ENCODE measurements around the gene CYP2B6. TPM values are rescaled to one million over a fixed set of nuclear protein-coding genes. Genes with fewer than 3 reads are reported as not detected.

The CYP2B6 gene
- total RNA-seq, result not detected in 2 replicates
- long read RNA-seq, result 0 reads

DNA sequence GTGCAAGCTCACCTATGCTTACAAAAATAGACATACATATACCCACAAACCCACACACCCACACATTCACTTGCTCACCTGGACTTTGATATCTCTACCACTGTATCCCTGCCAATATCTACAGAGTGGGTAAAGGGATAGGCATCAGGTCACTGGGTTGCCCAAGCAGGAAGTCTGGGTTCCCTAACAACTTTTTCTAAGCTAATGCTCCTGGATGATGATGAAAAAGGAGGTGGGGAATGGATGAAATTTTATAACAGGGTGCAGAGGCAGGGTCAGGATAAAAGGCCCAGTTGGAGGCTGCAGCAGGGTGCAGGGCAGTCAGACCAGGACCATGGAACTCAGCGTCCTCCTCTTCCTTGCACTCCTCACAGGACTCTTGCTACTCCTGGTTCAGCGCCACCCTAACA, at the start of gene CYP2B6:
Gene CYP2B6 (plus strand): TSS at position 311 of the 410 bp plus-strand sequence. CDS start 24 bp downstream, at position 335.
- Mint-ChIP-seq H3K4me1 (ENCODE audit: unreplicated experiment) (no peaks in the 10 kb centered on the region), H3K27me3 (ENCODE audit: unreplicated experiment) (peaks cover 11% of the 10 kb centered on the region), H3K4me3 (ENCODE audit: unreplicated experiment) (no peak within 1 kb of the TSS), H3K9me3 (ENCODE audit: unreplicated experiment) (peaks cover 4% of the 10 kb centered on the region), H3K27ac (ENCODE audit: unreplicated experiment) (no peak within 1 kb of the TSS), H3K36me3 (ENCODE audit: unreplicated experiment) (no peaks in the 10 kb centered on the region)
- TF ChIP-seq, protein P1, sequence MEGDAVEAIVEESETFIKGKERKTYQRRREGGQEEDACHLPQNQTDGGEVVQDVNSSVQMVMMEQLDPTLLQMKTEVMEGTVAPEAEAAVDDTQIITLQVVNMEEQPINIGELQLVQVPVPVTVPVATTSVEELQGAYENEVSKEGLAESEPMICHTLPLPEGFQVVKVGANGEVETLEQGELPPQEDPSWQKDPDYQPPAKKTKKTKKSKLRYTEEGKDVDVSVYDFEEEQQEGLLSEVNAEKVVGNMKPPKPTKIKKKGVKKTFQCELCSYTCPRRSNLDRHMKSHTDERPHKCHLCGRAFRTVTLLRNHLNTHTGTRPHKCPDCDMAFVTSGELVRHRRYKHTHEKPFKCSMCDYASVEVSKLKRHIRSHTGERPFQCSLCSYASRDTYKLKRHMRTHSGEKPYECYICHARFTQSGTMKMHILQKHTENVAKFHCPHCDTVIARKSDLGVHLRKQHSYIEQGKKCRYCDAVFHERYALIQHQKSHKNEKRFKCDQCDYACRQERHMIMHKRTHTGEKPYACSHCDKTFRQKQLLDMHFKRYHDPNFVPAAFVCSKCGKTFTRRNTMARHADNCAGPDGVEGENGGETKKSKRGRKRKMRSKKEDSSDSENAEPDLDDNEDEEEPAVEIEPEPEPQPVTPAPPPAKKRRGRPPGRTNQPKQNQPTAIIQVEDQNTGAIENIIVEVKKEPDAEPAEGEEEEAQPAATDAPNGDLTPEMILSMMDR (IDR thresholded peaks at IDR 0.05), result no peak
- DNase-seq (ENCODE audit: extremely low spot score, unreplicated experiment), result no peak

DNA sequence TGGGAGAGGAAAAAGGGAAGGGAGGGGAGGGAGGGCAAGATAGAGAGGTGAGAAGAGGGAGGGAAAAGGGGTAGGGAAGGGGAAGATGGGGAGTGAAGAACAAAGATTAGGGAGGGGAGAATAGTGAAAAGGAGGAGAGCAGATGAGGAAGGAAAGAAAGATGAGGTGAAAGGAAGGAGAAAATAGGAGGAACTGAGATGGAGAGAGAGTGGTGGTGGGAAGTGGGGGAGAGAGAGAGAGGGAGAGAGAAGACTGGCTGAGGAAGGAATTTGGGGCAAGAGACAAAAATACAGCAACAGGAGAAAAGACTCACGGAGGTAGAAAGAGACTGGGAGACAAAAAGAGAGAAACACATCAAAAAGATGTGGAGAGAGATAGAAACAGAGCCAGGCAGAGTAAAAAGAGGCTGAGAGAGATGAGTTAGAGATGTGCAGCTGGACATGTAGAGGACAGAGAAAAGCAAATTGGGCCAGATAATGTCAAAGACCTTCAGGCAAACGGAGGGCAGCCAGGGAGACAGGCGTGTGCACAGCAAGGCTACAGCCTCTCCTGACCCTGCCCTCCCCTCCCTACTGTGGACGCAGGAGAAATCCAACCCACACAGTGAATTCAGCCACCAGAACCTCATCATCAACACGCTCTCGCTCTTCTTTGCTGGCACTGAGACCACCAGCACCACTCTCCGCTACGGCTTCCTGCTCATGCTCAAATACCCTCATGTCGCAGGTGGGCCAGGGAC, 49.4 kb upstream of the CYP2B6 start:
- no peak overlapping the region for H3K4me3 Mint-ChIP-seq (ENCODE audit: unreplicated experiment)
- no peaks in the 10 kb centered on the region for H3K36me3 Mint-ChIP-seq (ENCODE audit: unreplicated experiment)
- H3K27me3 Mint-ChIP-seq (ENCODE audit: unreplicated experiment), result peaks cover 5% of the 10 kb centered on the region
- TF ChIP-seq, protein P1 (IDR thresholded peaks at IDR 0.05), result no peak
- no peaks in the 10 kb centered on the region for H3K9me3 Mint-ChIP-seq (ENCODE audit: unreplicated experiment)
- DNase-seq (ENCODE audit: extremely low spot score, unreplicated experiment), result no peak
- H3K4me1 Mint-ChIP-seq (ENCODE audit: unreplicated experiment), result no peaks in the 10 kb centered on the region
- H3K27ac Mint-ChIP-seq (ENCODE audit: unreplicated experiment), result no peak overlapping the region

DNA sequence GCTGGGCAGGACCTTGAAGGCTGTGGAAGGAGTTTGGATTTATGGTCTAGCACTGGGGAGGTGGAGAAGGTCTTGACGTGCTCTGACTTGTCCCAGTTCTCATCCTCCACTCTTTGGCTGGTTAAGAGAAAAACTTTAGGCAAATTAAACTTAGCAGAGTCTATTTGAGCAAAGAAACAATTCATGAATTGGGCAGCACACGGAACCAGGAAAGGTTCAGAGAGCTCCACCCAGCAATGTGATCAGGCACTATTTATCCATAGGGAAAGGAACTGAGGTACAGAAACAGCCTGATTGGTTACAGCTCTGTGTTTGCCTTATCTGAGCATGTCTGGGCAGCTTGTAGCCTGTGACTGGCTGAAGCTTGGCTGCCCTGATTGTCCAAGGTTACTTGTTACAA, 45.4 kb upstream of the CYP2B6 start:
- H3K27me3 Mint-ChIP-seq (ENCODE audit: unreplicated experiment), result peaks cover 4% of the 10 kb centered on the region

DNA sequence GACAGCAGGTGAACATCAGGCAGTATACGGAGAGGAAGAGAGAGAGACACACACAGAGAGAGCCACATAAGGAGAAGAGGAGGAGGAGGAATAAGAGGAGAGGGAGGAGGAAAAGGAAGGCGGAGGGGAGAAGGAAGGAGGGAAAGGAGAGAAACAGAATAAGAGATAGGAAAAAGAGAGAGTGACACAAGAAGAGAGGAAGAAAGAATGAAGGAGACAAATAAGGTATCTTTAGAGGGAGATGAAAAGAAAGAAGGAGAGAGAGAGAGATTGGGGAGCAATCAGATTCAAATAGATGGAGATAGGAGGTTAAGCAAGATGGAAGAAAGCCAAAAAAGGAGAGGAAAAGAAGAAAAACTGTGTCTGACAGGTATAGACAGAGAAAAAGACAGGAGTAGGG, 44.0 kb upstream of the CYP2B6 start:
- H3K27me3 Mint-ChIP-seq (ENCODE audit: unreplicated experiment), result peaks cover 4% of the 10 kb centered on the region

More for the DNA sequence above, 45.4 kb upstream of the CYP2B6 start:
- Mint-ChIP-seq H3K36me3 (ENCODE audit: unreplicated experiment) (no peaks in the 10 kb centered on the region), H3K9me3 (ENCODE audit: unreplicated experiment) (no peaks in the 10 kb centered on the region), H3K4me3 (ENCODE audit: unreplicated experiment) (no peak overlapping the region), H3K27ac (ENCODE audit: unreplicated experiment) (no peak overlapping the region), H3K4me1 (ENCODE audit: unreplicated experiment) (no peaks in the 10 kb centered on the region)
- TF ChIP-seq, protein P1 (IDR thresholded peaks at IDR 0.05), result no peak
- DNase-seq (ENCODE audit: extremely low spot score, unreplicated experiment), result no peak

GRCh38 chr19:40947573-40947972, 43.5 kb upstream of the CYP2B6 start:
- TF ChIP-seq, protein P1 (IDR thresholded peaks at IDR 0.05), result no peak

More for the DNA sequence above, 44.0 kb upstream of the CYP2B6 start:
- Mint-ChIP-seq H3K36me3 (ENCODE audit: unreplicated experiment) (no peaks in the 10 kb centered on the region), H3K4me1 (ENCODE audit: unreplicated experiment) (no peaks in the 10 kb centered on the region), H3K27ac (ENCODE audit: unreplicated experiment) (no peak overlapping the region), H3K4me3 (ENCODE audit: unreplicated experiment) (no peak overlapping the region), H3K9me3 (ENCODE audit: unreplicated experiment) (no peaks in the 10 kb centered on the region)
- no peak for DNase-seq (ENCODE audit: extremely low spot score, unreplicated experiment)
- TF ChIP-seq, protein P1 (IDR thresholded peaks at IDR 0.05), result no peak

More at GRCh38 chr19:40947573-40947972, 43.5 kb upstream of the CYP2B6 start:
- no peak overlapping the region for H3K4me3 Mint-ChIP-seq (ENCODE audit: unreplicated experiment)
- H3K36me3 Mint-ChIP-seq (ENCODE audit: unreplicated experiment), result no peaks in the 10 kb centered on the region
- H3K4me1 Mint-ChIP-seq (ENCODE audit: unreplicated experiment), result no peaks in the 10 kb centered on the region
- H3K27me3 Mint-ChIP-seq (ENCODE audit: unreplicated experiment), result peaks cover 4% of the 10 kb centered on the region
- DNase-seq (ENCODE audit: extremely low spot score, unreplicated experiment), result no peak
- H3K9me3 Mint-ChIP-seq (ENCODE audit: unreplicated experiment), result peaks cover 4% of the 10 kb centered on the region
- no peak overlapping the region for H3K27ac Mint-ChIP-seq (ENCODE audit: unreplicated experiment)

Measured in osteocyte (in vitro differentiated cells).